HG02885 (cell line): ENCODE results near the gene REEP1.

ENCODE experiments used
- ATAC-seq: cut with Tn5 transposase; IDR thresholded peaks from one replicate; pipeline ENCODE4 v1.9.1; 2021; ENCODE audit warnings: mild to moderate bottlenecking; ENCODE audit not compliant: unreplicated experiment, poor library complexity

Gene REEP1

DNA sequence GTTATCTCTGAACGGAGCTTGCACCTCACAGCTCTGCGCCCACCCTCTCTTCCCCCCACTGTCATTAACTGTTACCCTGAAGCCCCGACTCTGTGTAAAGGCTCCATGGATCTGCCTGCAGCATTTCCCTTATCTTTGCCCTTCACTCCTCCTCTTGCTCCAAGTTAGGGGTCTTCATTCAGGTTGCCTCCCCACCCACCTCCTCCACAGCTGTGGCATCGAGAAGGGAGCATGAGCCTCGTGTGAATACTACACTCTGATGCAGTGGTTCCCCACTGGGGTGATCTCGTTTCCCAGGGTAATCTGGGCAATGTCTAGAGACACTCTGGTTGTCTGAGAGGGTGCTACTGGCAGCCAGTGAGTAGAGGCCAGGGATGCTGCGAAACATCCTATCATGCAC is 51.4 kb downstream of the REEP1 start:
- ATAC-seq, result no peak

DNA sequence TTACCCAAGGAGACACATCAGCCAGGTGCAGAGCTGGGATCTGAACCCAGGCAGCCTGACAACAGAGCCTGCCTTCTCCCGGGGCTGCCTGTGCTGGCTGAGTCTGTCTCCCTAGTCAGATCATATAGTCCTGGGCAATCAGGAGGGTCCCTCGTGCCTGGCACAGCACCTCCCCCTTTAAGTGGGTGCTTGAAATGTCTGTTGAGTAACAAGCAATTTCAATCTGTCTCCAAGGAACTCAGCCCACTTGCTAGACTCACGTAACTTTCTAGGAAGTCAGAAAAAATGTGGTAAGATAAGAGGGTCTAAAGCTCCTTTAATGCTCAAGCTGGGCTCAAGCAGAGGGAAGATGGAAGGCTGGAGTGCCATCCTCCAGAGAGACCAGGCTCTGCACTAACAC is 51.9 kb downstream of the REEP1 start:
- ATAC-seq, result no peak

DNA sequence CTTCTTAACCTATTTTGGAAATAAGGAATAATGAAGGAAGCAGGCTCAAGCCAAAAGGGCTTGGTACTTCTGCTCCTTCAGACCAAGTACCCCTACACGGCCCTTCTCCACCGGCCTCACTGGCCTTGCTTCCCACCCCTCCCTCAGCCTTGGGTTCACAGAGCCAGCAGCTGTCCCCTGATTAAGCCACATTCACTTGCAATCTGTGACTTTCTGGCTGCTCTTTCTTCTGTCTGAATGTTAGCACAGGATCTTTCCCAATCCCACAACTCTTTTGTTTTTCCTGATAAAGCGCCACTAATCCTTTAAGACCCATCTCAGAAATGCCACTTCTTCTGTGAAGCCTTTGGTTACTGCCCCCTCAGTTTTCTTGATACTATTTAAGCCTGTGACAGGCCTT is 52.4 kb downstream of the REEP1 start:
- ATAC-seq, result no peak

DNA sequence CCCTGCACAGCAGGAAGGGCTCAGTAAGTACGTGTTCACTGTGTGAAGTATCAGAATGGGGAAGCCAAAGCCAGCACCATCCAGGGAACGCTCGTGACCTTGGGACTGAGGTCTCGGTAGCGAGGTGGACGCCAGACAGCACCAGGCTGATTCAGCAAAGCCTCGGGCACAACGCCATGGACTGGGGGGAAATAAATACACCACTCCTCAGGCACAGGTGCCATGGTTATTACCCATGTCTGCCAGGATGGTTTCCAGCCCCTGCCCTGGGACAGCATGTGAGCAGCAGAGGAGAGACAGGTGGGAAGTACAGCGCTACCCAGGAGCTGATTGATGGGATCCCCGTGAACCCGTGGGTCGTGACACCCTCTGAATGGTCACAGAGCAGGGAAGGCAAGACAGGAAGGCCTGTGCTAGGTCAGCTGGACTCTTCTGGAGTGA is 53.0 kb downstream of the REEP1 start:
- no peak for ATAC-seq

DNA sequence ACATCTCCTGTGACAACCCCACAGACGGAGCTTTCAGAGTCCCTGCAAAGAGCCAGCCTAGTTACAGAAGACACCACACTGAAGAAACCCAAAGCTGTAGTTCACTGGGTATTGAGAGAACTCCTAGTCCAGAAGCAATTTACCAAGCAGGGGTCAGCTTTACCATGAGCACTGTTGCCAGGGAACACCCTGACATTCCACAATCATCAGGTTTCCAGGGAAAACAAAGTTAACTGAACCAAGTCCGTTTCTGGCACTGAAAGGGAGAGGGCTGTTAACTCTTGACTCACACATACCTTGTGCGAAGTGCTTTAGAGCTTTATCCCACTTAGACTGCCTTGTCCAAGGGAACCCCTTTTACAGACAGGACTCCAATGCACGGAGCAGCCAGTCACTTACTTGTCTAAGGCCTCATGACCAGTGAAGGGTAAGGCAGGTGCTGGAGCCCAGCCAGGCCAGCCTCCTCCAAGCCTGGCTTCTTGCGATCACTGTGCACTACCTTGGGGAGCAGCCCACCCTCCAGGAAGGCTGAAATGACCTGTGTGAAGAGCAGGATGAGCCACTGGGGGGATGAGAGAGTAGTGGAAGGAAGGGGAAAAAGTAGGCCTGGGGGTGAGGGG is 53.9 kb downstream of the REEP1 start:
- no peak for ATAC-seq

DNA sequence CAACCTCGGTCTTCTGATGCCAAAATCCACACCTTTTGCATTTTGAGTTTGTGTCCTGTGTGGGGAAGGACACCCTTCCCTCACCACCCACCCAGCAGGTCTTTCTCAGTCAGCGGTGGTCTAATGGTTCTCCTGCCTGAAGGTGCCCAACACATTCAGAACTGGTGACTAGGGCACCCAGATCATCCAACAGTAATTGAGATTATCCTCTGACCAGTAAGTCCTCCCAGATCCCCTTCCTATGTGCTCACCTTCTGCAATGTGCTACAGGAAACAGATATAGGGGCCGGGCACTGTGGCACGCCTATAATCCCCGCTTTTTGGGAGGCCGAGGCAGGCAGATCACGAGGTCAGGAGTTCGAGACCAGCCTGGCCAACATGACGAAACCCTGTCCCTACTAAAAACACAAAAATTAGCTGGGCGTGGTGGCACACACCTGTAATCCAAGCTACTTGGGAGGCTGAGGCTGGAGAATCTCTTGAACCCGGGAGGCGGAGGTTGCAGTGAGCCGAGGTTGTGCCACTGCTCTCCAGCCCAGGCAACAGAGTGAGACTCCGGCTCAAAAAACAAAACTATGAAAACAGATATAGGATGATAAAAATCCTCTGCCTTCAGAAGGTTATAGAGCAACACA is 56.2 kb downstream of the REEP1 start:
- ATAC-seq, result no peak

DNA sequence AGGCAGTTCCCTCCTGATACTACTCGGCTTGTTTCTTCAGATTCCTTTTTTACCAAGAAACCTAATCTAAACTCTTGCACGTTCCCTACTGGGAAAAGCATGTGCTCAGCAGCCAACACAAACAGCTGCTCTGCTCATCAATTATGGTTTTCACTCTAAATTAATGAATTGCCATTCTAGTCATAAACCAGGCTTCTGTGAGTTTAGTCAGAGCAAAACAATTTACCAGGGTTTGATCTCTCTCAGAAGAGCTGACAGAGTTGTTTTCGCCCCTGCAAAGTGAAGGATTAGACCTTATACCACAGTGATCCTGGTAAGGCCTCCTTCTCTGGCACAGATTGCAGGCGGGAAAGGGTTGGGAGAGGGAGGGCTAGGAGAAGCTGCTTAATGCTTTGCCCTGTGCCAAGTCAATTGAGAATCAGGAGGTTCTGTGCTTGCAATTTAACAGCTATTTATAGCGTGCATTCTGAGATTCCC is 57.2 kb downstream of the REEP1 start:
- no peak for ATAC-seq

DNA sequence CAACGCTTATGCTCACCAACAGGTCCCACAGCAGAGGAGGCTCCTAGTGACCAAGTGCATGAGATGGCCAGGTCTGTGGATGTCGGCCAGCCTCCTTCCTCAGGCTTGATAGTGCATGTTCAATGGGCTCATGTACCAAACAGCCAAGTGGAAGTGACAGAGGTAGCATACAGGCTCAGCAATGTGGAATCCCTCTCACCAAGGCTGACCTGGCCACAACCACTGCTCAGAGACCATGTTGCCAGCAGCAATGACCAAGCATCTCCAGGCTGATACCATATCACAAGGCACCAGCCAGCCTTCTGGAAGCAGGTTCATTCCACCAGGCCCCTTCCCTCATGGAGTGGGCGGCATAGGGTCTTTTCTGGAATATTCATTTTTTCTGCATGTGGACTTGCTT is 61.5 kb downstream of the REEP1 start:
- ATAC-seq, result no peak

DNA sequence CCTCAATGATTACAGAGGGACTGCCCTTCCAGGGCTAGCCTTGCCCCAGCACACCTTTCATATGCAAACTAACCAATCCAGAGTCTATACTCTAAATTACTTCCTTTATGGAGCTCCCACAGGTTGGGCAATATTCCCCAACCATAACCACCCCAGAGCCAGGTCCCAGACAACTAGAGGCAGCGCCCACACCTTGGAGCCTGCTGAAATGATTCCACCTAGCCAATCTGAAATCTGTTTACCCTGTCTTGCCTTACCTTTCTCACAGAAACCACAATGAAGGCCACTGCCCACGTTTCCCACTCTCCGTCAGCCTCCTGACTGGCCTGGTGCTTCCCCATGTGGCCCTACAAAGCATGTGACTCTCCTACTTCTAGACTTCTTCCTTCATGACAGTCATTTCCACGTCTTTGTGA is 62.0 kb downstream of the REEP1 start:
- ATAC-seq, result no peak

DNA sequence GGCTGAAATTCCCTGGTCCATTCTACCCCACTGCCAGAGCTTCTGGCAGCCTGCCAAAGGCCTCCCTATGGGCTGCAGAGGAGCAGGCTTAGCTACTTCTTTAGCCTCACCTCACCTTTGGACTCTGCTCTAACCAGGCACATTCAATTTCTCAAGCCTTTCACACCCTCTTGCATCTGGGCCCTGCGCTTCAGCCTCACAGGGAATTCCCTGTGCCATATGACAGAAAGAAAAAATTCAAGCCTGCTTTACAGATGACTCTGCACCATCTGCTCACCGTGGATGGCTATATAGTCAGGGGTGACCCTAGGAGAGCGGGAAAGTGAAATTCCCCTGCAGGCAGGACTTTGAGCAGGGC is 62.5 kb downstream of the REEP1 start:
- ATAC-seq, result no peak

DNA sequence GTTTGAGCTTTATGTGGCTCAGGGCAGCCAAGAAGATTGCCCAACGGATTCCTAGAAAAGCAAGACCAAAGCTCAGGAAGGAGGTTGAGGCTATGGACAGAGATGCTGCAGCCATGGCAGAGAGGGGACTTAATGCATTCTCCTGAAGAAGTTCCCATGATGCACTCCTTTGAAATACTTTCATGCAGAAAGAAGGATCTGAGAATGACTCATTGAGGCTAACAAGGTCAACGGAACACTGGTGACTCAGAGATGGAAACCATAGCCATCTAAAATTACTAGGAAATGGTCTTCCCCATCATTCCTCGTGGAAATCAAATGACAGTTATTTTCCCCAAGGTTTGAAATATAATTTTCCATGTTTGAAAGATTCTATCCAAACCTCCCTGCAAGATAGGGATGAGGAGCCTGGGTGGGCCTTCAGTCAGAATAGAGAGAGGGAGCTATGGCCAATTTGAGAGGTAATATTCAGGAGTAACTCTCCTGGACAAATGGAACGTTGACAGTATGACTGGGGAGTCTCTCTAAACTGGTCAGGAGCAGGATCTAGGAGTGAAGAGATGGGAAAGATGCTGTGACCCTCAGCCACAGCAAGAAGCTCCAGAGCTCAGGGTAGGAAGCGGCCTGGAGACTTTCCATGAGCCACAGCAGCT is 63.0 kb downstream of the REEP1 start:
- ATAC-seq, result peak; percentile 72

DNA sequence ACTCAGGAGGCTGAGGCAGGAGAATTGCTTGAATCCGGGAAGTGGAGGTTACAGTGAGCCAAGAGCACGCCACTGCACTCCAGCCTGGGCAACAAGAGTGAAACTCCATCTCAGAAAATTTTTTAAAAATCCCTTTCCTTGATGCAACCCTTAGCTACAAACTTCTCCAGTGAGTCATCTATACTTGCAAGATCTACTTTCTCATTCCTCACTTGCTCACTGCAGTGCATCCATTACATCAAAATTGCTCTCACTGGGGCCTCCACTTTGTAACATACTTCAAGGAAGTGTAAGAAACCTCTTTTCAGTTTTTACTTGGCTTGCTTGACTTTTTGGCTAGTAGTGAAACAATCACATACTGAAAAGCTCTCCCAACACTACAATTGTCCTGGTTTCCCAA is 65.3 kb downstream of the REEP1 start:
- no peak for ATAC-seq

DNA sequence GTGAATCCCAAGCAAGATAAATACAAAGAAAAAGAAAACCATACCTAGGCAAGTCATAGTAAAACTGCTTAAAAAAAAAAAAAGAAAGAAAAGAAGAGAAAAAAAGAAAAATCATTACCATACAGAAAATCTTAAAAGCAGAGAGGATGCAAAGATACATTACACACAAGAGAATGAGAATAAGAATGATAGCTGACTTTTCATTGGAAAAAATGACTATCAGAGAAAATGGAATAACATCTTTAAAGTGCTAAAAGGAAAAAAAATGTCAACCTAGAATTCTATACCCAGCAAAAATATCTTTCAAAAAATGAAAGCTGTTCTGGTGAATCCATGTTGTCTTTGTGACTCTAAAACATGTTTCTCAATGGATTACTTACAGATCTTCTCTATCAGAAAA is 66.2 kb downstream of the REEP1 start:
- ATAC-seq, result no peak

DNA sequence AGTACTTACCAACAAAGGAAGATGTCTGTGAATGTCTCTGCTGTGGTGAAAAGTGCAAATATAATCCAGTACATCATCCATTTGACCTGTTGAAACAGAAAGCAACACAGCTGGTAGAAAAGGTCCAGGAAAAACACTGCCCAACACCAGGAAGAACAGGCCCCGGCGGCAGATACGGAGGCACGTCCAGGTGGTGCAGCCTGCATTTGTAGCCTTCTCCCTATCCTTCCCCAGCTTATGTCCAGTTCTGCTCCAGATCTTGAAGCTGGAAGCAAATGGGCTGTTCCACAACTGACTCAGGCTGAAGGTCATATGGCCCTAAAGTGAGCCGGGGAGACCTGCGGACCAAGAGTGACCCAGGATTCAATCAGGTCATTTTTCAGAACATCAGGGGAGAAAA is 73.5 kb downstream of the REEP1 start:
- ATAC-seq, result no peak

DNA sequence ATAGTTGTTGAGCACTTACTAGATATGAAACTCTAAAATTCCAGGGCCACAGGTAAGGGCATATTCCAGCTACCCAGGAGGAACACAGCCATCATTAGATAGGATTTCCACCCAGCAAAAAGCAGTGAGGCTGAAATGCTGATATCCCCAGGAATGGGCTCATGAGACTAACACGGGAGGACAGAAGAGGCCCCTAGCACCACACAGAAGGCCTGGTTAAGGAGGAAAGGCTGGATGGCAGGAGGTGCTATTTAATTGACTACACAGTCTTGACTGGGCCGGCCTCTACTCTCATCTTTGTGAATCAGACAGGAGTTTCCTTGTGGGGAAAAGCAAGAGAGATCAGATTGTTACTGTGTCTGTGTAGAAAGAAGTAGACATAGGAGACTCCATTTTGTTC is 76.4 kb downstream of the REEP1 start:
- no peak for ATAC-seq

DNA sequence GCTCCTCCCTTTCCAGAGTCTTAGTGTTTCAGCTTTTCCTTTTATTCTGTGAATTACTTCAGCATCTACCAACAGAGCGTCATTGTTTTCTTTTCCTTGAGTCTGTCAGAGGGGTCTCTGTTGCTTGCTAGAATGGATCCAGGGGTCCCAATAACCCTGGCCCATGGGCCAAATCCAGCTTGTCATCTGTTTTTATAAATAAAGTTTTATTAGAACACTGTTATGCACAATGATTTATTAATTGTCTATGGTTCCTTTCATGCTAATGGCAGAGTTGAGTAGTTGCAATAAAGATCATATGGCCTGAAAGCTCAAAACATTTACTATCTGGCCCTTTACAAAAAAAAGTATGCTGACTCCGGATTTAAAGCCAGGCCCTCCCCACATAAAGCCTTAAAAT is 79.3 kb downstream of the REEP1 start:
- no peak for ATAC-seq

DNA sequence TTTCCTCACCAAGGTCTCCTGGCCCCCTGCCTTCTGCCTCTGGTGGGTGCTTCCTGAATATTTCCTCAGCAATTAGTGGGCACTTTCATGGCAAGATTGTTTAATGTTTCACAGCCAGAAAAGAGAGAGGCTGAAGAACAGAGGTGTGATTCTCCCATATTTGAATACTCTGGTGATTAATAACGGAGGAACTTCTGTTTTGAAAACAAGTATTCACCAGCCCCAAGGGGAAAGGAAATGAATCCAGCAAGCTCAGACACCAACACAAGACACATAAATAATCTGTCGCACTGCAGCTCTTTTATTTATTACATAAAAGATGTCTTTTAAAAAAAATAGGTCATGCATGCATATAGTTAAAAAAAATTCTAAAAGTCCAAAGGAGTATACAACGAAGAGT is 80.4 kb downstream of the REEP1 start:
- ATAC-seq, result no peak

DNA sequence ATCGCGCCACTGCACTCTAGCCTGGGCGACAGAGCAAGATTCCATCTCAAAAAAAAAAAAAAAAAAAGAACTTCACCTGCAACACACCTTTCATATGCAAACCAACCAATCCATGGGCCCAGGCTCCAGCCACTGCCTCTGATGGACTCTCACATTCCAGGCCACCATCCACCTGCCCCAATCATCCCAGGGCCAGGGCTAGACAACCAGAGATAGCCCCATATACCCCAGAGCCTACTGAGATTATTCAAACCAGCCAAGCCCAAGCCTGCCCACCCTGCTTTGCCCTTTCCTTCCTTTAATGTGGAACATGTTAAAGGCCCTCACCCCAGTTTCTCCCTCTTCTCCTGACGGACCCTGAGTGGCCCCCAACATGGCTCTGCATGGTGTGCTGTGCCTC is 81.1 kb downstream of the REEP1 start:
- no peak for ATAC-seq

DNA sequence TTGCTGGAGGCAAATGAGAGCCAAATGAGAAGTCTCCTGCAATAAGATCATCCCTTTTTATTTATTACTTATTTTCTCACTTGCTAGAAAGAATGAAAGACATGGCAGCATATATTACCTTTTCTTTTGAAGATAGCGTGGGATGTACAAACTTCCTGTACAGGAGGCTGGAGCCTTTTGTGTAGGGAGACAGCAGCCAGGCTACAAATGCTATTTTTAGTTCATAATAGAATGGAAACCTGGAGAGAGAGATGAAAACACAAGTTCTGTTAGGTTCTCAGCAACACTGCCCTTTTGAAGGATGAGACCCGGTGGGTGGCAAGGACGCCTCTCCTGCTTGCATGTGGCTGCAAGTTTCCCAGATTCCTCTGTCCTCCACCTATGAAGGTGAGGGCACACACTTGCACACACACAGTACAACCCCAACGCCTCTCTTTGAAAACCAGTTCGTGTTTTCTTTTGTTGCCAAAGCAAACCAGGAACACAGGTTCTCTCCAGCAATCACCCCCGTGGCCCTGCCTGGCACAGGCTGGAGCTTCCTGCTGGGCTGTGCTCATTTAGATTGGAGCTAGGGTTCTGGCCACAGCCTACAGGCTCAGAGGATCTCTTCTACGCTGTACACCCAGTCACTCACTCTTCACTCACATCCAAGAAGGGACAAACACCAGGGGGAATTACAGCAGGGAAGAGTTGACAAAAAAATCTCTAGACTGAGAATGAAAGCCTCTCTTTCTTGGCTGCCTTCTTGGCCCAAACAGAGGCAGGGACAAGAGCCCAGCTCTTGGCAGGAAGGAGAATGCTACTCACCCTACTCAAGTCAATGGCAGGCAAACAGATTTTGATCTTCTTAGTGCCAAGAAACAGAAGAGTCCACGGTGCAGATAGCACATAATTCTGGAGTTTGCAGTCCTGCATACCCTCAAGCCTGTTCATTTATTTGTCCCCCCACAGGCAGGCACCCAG is 82.6 kb downstream of the REEP1 start:
- no peak for ATAC-seq

DNA sequence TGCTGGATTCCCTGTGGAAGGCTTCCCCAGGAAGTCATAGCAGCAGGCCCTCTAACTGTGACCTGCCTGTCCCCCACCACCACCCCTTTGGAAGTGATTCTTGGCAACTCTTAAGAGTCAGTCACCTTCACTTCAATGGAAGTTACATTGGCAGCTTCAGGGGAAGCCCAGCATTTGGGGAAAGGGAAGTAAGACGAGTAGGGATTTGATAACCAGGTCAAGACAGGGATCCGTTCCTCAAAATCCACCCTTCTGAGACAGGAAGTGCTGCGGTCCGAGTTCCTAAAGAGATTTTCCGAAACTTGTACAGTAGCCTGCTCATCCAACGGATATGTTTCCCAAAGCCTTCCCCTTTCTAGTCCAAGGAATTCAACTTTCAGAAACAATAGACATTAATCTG is 84.0 kb downstream of the REEP1 start:
- no peak for ATAC-seq

DNA sequence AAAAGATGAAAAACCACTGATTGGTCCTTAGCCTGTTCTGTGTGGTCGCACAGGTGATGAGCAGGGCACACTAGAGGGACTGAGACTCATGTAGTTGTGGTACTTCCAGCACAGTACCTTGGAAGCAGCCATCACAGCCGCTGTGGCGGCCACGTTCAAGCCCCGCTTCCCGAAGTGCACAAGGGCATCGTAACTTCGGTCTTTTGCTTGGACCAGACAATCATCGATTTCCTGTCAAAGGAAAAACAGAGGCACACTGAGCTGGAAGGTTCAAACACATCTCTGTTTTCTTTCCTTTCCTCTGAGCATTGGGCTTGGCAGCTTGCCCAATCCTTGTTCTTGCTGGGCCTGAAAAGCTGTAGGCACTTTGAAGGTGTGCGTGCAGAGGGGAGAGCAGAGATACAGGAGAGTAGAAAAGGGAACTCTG is 85.6 kb downstream of the REEP1 start:
- ATAC-seq, result no peak
